Endometrial microvascular endothelial cells (primary cell): ENCODE results near the gene LMAN2. TPM values are rescaled to one million over a fixed set of nuclear protein-coding genes. Genes with fewer than 3 reads are reported as not detected.

Experiments
- in situ Hi-C: cut with HindIII; loops from 2 replicates; pipeline ENCODE4 v1.10.0; 2017; ENCODE audit warnings: low sequenced_read_pairs, low pct_unique_long_range_greater_than_20kb; ENCODE audit errors: inconsistent ontology term
- total RNA-seq: library from RNA; depleted of rRNA; stranded (reverse); fragments of >200 nt; gene quantifications from one replicate; pipeline ENCODE4 v1.2.3, GENCODE V29; 2015; ENCODE audit errors: inconsistent ontology term

Gene LMAN2
- total RNA-seq, 1 donor from 2014 or later: 318 TPM

GRCh38 chr5:177333420-177334154 lies 17.9 kb downstream of the LMAN2 start:
- in situ Hi-C loops: no loop called here

GRCh38 chr5:177332896-177333260 lies 18.6 kb downstream of the LMAN2 start:
- in situ Hi-C loops: no loop called here

GRCh38 chr5:177332031-177332895 lies 19.2 kb downstream of the LMAN2 start:
- in situ Hi-C loops: no loop called here

GRCh38 chr5:177330991-177331842 lies 20.3 kb downstream of the LMAN2 start:
- in situ Hi-C loops: no loop called here

GRCh38 chr5:177329883-177330282 lies 21.6 kb downstream of the LMAN2 start:
- in situ Hi-C loops: loop anchor here (10.0 kb wide), 1 partner anchor 115 kb away; the partner anchor contains the start of gene PRR7

GRCh38 chr5:177328545-177329231 lies 22.8 kb downstream of the LMAN2 start:
- in situ Hi-C loops: loop anchor here (10.0 kb wide), 1 partner anchor 116 kb away; the partner anchor contains the start of gene PRR7

GRCh38 chr5:177327539-177328522 lies 23.6 kb downstream of the LMAN2 start:
- in situ Hi-C loops: loop anchor here (10.0 kb wide), 1 partner anchor 117 kb away; the partner anchor contains the start of gene PRR7

- in situ Hi-C loops: loop anchor here (10.0 kb wide), 1 partner anchor 119 kb away; the partner anchor contains the start of gene PRR7
Observed at GRCh38 chr5:177325868-177326381, 25.5 kb downstream of the LMAN2 start.

- in situ Hi-C loops: loop anchor here (10.0 kb wide), 1 partner anchor 124 kb away; the partner anchor contains the start of gene PRR7
Observed at GRCh38 chr5:177320879-177321278, 30.6 kb downstream of the LMAN2 start.

GRCh38 chr5:177319913-177320588 lies 31.4 kb downstream of the LMAN2 start:
- in situ Hi-C loops: loop anchor here (10.0 kb wide), 1 partner anchor 125 kb away; the partner anchor contains the start of gene PRR7

- in situ Hi-C loops: no loop called here
Observed at GRCh38 chr5:177317959-177318377, 33.5 kb downstream of the LMAN2 start.

- in situ Hi-C loops: no loop called here
Observed at GRCh38 chr5:177316005-177316404, 35.5 kb downstream of the LMAN2 start.

- in situ Hi-C loops: no loop called here
Observed at GRCh38 chr5:177315411-177315810, 36.1 kb downstream of the LMAN2 start.

GRCh38 chr5:177314376-177315342 lies 36.8 kb downstream of the LMAN2 start:
- in situ Hi-C loops: no loop called here

- in situ Hi-C loops: no loop called here
Observed at GRCh38 chr5:177313561-177314259, 37.8 kb downstream of the LMAN2 start.
